Measurements from ENCODE around the gene CTSL. TPM values are rescaled to one million over a fixed set of nuclear protein-coding genes. Genes with fewer than 3 reads are reported as not detected.
"Not testable (repeated sequence)": the region's sequence is repeated elsewhere in the genome, so short reads cannot be mapped to it uniquely, and the experiment has no call there.

CTSL gene
- total and polyA plus RNA-seq, 7 donors = 45.8 to 995 (median 75.3) TPM

GRCh38 chr9:87741326-87741725 lies 15.4 kb downstream of the CTSL start:
- TF ChIP-seq CTCF (IDR thresholded peaks at IDR 0.05) = no peak
- no peak for DNase-seq
- Histone ChIP-seq H3K4me3 (no peak overlapping the region), H3K36me3 (ENCODE audit: insufficient read depth in 1 of 2, low read depth in 1 of 2) (no peaks in the 10 kb centered on the region), H3K4me1 (no peaks in the 10 kb centered on the region), H3K27ac (no peak overlapping the region), H3K27me3 (ENCODE audit: insufficient read depth in 3 of 3, low read length in 2 of 3) (peaks cover 0 to 7% (median 4%) of the 10 kb centered on the region in 3 donors), H3K9me3 (no peaks in the 10 kb centered on the region)
- WGBS, 3 donors = 39 to 43% (median 39%) methylated on average over 4 of the region's 4 CpGs
- ATAC-seq = no peak
- intact Hi-C loops (cut with DNase I) = no loop called here

- TF ChIP-seq CTCF (IDR thresholded peaks at IDR 0.05) = no peak
Measured at GRCh38 chr9:87741891-87742290, 16.0 kb downstream of the CTSL start.

GRCh38 chr9:87742813-87743428 lies 17.0 kb downstream of the CTSL start:
- WGBS, 3 donors = 60 to 81% (median 74%) methylated on average over 3 of the region's 3 CpGs
- H3K4me1 ChIP-seq = no peaks in the 10 kb centered on the region
- ATAC-seq (no peak), DNase-seq (no peak)
- no peak for TF ChIP-seq CTCF (IDR thresholded peaks at IDR 0.05)
- H3K27me3 ChIP-seq (ENCODE audit: insufficient read depth in 3 of 3, low read length in 2 of 3) = peaks cover 0 to 7% (median 4%) of the 10 kb centered on the region in 3 donors
- no peaks in the 10 kb centered on the region for H3K9me3 ChIP-seq
- H3K36me3 ChIP-seq (ENCODE audit: insufficient read depth in 1 of 2, low read depth in 1 of 2) = no peaks in the 10 kb centered on the region
- H3K4me3 ChIP-seq = no peak overlapping the region
- intact Hi-C loops (cut with DNase I) = no loop called here
- H3K27ac ChIP-seq = no peak overlapping the region

More at GRCh38 chr9:87741891-87742290, 16.0 kb downstream of the CTSL start:
- no peaks in the 10 kb centered on the region for H3K36me3 ChIP-seq (ENCODE audit: insufficient read depth in 1 of 2, low read depth in 1 of 2)
- WGBS, 3 donors = 8 to 9% (median 9%) methylated on average over 5 of the region's 5 CpGs
- H3K27me3 ChIP-seq (ENCODE audit: insufficient read depth in 3 of 3, low read length in 2 of 3) = peaks cover 0 to 7% (median 4%) of the 10 kb centered on the region in 3 donors
- no peak overlapping the region for H3K4me3 ChIP-seq
- H3K9me3 ChIP-seq = no peaks in the 10 kb centered on the region
- ATAC-seq (no peak), DNase-seq (no peak)
- H3K4me1 ChIP-seq = no peaks in the 10 kb centered on the region
- H3K27ac ChIP-seq = no peak overlapping the region
- intact Hi-C loops (cut with DNase I) = no loop called here

GRCh38 chr9:87744247-87744646 lies 18.3 kb downstream of the CTSL start:
- H3K27ac ChIP-seq; H3K4me3 ChIP-seq; H3K9me3 ChIP-seq; DNase-seq; ATAC-seq; H3K36me3 ChIP-seq (ENCODE audit: insufficient read depth in 1 of 2, low read depth in 1 of 2); H3K4me1 ChIP-seq; intact Hi-C loops (cut with DNase I): not testable (repeated sequence)
- H3K27me3 ChIP-seq (ENCODE audit: insufficient read depth in 3 of 3, low read length in 2 of 3) = peaks cover 0 to 12% (median 4%) of the 10 kb centered on the region in 3 donors
- whole genome bisulfite sequencing, 3 donors = 92 to 100% (median 94%) methylated on average over 4 to 5 of the region's 7 CpGs

GRCh38 chr9:87746186-87746585 lies 20.3 kb downstream of the CTSL start:
- intact Hi-C loops (cut with DNase I) = no loop called here

More at GRCh38 chr9:87746186-87746585, 20.3 kb downstream of the CTSL start:
- no peak overlapping the region for H3K27ac ChIP-seq
- no peaks in the 10 kb centered on the region for H3K4me1 ChIP-seq
- H3K27me3 ChIP-seq (ENCODE audit: insufficient read depth in 3 of 3, low read length in 2 of 3) = peaks cover 0 to 11% (median 4%) of the 10 kb centered on the region in 3 donors
- no peak for ATAC-seq
- no peaks in the 10 kb centered on the region for H3K9me3 ChIP-seq
- no peak overlapping the region for H3K4me3 ChIP-seq
- no peaks in the 10 kb centered on the region for H3K36me3 ChIP-seq (ENCODE audit: insufficient read depth in 1 of 2, low read depth in 1 of 2)
- no peak for TF ChIP-seq CTCF (IDR thresholded peaks at IDR 0.05)
- DNase-seq = no peak
- WGBS, 3 donors = 65 to 78% (median 73%) methylated on average over 4 of the region's 4 CpGs
